HFFc6 (cell line): Measurements from ENCODE around the gene ANKH. TPM values are rescaled to one million over a fixed set of nuclear protein-coding genes. Genes with fewer than 3 reads are reported as not detected.

ENCODE experiments used
- DNase-seq: peaks from one replicate; pipeline ENCODE4 v3.0.0-alpha.2; 2018
- H3K27ac Mint-ChIP-seq: 2 replicates; pipeline ENCODE4 v1.8.0; 2020; ENCODE audit warnings: mild to moderate bottlenecking, mixed read lengths
- H3K27me3 Mint-ChIP-seq: 2 replicates; pipeline ENCODE4 v1.8.0; 2021; ENCODE audit warnings: mild to moderate bottlenecking, moderate library complexity, mixed read lengths; ENCODE audit not compliant: insufficient read depth
- H3K36me3 Mint-ChIP-seq: 2 replicates; pipeline ENCODE4 v1.8.0; 2021; ENCODE audit warnings: low read depth, mixed read lengths
- H3K4me1 Mint-ChIP-seq: 2 replicates; pipeline ENCODE4 v1.8.0; 2020; ENCODE audit warnings: low read depth, mixed read lengths
- H3K4me3 Mint-ChIP-seq: 2 replicates; pipeline ENCODE4 v1.8.0; 2020; ENCODE audit warnings: mild to moderate bottlenecking, moderate library complexity, mixed read lengths
- H3K9me3 Mint-ChIP-seq: 2 replicates; pipeline ENCODE4 v1.8.0; 2020; ENCODE audit warnings: mild to moderate bottlenecking, mixed read lengths
- total RNA-seq, 6 experiments: library from RNA; stranded (reverse); fragmentation: NEBNext Ultra II Directional; extraction: Animal tissue kit (Norgen Biotek cat#: 25700); gene quantifications; 2 replicates in 1 of 6; 3 replicates in 5 of 6; pipeline ENCODE4 v1.2.3, GENCODE V29; 2021
- TF ChIP-seq, protein P1 (sequence below): fragments of 200-600 bp; sonication (generic); IDR thresholded peaks from 2 replicates; pipeline ENCODE4 v1.5.0; 2021; ENCODE audit warnings: antibody characterized with exemption, mild to moderate bottlenecking

The ANKH gene
- total RNA-seq, 6 experiments from 2014 or later: 32.5 to 35.7 (median 33.0) TPM

DNA sequence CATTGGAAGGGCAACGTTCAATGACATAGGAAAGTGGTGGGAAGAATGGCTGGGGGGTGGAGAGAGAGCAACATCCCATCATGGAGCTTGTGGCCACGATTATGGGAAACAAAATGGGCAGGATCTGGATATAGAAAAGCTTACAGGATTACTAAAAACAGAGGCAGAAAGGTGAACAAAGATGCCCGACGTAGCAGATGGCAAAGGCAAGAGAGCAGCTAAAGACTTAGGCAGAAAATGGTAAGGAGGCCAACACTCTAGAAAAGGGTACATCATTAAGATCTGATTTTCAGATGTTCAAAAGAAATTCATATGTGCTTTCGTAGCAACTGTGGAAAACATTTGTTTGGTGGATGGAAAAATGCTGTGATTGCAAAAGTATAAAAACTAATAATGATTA is 104.5 kb downstream of the ANKH start:
- TF ChIP-seq, protein P1, sequence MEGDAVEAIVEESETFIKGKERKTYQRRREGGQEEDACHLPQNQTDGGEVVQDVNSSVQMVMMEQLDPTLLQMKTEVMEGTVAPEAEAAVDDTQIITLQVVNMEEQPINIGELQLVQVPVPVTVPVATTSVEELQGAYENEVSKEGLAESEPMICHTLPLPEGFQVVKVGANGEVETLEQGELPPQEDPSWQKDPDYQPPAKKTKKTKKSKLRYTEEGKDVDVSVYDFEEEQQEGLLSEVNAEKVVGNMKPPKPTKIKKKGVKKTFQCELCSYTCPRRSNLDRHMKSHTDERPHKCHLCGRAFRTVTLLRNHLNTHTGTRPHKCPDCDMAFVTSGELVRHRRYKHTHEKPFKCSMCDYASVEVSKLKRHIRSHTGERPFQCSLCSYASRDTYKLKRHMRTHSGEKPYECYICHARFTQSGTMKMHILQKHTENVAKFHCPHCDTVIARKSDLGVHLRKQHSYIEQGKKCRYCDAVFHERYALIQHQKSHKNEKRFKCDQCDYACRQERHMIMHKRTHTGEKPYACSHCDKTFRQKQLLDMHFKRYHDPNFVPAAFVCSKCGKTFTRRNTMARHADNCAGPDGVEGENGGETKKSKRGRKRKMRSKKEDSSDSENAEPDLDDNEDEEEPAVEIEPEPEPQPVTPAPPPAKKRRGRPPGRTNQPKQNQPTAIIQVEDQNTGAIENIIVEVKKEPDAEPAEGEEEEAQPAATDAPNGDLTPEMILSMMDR: no peak

DNA sequence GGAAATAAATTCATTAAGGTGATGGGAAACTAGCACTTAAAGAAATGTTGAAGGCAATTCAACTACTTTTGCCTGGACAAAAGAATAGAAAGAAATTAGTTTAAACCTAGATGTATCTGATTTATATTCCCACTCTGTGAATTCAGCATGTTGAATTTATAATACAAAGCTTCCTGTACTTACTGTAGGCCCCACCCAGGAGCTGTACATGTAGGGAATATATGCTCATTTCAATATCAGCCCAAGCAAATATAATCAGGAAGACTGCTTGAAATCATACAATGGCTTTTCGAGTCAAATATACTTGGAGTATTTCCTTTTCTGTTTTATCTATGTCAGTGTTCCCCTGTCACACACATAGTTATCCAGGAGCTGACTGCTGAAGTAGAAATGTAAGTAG is 105.0 kb downstream of the ANKH start:
- H3K36me3 Mint-ChIP-seq: no peaks in the 10 kb centered on the region; the same call in 1 of the 2 replicates
- H3K27me3 Mint-ChIP-seq: peaks cover 1% of the 10 kb centered on the region; the same call in 1 of the 2 replicates
- TF ChIP-seq, protein P1: no peak
- H3K4me3 Mint-ChIP-seq: no peak overlapping the region
- no peak overlapping the region for H3K27ac Mint-ChIP-seq
- DNase-seq: no peak
- no peaks in the 10 kb centered on the region for H3K4me1 Mint-ChIP-seq
- H3K9me3 Mint-ChIP-seq: no peaks in the 10 kb centered on the region

More for the DNA sequence above, 104.5 kb downstream of the ANKH start:
- Mint-ChIP-seq H3K4me3 (no peak overlapping the region), H3K4me1 (no peaks in the 10 kb centered on the region), H3K27ac (no peak overlapping the region), H3K36me3 (no peaks in the 10 kb centered on the region; the same call in 1 of the 2 replicates), H3K27me3 (no peaks in the 10 kb centered on the region), H3K9me3 (no peaks in the 10 kb centered on the region)
- no peak for DNase-seq

DNA sequence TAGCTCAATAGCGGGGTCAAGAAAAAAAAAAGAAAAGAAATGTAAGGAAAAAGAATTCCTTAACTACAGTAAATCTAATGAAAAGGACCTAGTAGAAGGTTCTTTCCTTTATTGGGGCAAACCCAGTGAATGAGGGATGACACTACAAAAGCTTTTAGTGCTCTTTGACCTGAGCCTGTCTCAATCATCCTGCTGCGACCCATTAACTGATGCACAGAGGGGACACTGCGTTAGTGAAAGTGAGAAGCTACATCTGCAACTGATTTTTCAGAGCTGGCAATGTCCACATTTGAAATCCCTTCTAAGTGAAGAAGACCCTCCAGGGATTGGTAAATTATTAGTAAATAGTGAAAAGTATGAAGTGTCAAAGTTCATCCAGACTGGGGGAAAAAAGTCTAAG is 106.0 kb downstream of the ANKH start:
- Mint-ChIP-seq H3K4me3 (no peak overlapping the region), H3K4me1 (no peaks in the 10 kb centered on the region), H3K27me3 (peaks cover 1% of the 10 kb centered on the region; the same call in 1 of the 2 replicates), H3K27ac (no peak overlapping the region), H3K36me3 (no peaks in the 10 kb centered on the region; the same call in 1 of the 2 replicates), H3K9me3 (no peaks in the 10 kb centered on the region)
- no peak for DNase-seq
- TF ChIP-seq, protein P1: no peak

DNA sequence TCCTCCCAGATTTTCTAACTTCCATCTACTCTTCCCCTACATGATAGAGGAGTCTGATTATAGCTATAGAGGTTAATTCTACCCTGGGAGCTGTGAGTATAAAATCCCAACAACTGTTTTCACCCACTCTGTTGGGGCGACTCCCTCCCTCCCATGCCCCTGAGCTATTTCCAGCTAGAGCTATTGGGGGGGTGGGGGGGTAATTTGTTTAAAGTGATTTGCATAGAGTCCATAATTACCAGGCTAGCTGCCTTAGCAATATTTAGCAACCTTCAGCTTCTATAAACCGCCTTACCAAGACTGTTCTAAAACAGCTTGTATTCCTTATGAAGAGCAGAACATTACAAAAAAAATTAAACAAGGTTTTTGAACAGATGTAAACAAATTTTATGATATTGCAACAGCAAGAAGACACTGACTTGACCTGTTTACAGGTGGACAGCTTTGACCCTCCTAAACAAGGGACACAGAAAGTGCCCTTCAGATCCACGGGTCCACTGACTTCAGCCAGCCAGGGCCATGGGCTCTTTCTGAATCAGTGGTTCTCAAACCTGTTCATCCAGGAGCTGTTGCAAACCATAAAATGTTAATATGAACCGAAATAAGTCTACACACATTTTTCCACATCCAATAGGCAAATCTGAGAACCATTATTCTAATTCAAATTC is 108.9 kb downstream of the ANKH start:
- H3K9me3 Mint-ChIP-seq: no peaks in the 10 kb centered on the region
- no peaks in the 10 kb centered on the region for H3K4me1 Mint-ChIP-seq

DNA sequence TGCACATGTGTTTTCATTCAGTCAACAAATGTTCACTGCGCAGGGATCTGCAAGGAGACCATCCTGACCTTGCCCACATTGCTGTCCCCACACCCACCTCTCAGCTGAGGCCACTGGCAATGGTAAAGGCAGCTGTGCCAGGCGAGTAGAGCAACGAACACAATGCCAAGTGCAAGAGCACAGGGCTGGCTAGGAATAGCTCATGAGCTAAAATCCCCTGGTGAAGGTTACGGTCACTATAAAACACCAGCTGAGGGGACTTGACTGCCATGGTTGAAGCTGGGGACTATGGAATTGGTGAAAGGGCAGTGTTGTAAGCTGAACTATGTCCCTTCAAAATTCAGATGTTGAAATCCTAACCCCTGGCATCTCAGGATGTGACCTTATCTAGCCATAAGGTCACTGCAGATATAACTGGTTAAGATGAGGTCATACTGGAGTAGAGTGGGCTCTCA is 111.0 kb downstream of the ANKH start:
- DNase-seq: no peak
- no peaks in the 10 kb centered on the region for H3K4me1 Mint-ChIP-seq
- no peak overlapping the region for H3K4me3 Mint-ChIP-seq
- H3K36me3 Mint-ChIP-seq: no peaks in the 10 kb centered on the region
- TF ChIP-seq, protein P1: no peak
- no peaks in the 10 kb centered on the region for H3K9me3 Mint-ChIP-seq
- peaks cover 1% of the 10 kb centered on the region; the same call in 1 of the 2 replicates for H3K27me3 Mint-ChIP-seq
- no peak overlapping the region for H3K27ac Mint-ChIP-seq

More for the DNA sequence above, 108.9 kb downstream of the ANKH start:
- Mint-ChIP-seq H3K4me3 (no peak overlapping the region), H3K27me3 (peaks cover 1% of the 10 kb centered on the region; the same call in 1 of the 2 replicates), H3K36me3 (no peaks in the 10 kb centered on the region), H3K27ac (no peak overlapping the region)
- TF ChIP-seq, protein P1: no peak
- DNase-seq: no peak
